ENCODE data around the gene IGFBP2.

The IGFBP2 gene

GRCh38 chr2:216643986-216644659 is 10.9 kb downstream of the IGFBP2 start:
- no peak for DNase-seq

- no peak for DNase-seq
Observed at GRCh38 chr2:216644842-216645635, 11.8 kb downstream of the IGFBP2 start.

- no peak for DNase-seq
Observed at GRCh38 chr2:216645636-216645950, 12.4 kb downstream of the IGFBP2 start.

- no peak for DNase-seq
Observed at GRCh38 chr2:216646116-216646515, 12.9 kb downstream of the IGFBP2 start.

- DNase-seq: no peak
Observed at GRCh38 chr2:216648105-216648504, 14.9 kb downstream of the IGFBP2 start.

GRCh38 chr2:216649574-216649973 is 16.4 kb downstream of the IGFBP2 start:
- no peak for DNase-seq

GRCh38 chr2:216650626-216651257 is 17.5 kb downstream of the IGFBP2 start:
- no peak for DNase-seq

- DNase-seq: no peak
Observed at GRCh38 chr2:216651351-216651881, 18.2 kb downstream of the IGFBP2 start.

- no peak for DNase-seq
Observed at GRCh38 chr2:216652566-216652965, 19.3 kb downstream of the IGFBP2 start.

GRCh38 chr2:216653093-216653799 is 20.0 kb downstream of the IGFBP2 start:
- DNase-seq: no peak

- DNase-seq: no peak
Observed at GRCh38 chr2:216653931-216654365, 20.7 kb downstream of the IGFBP2 start.

GRCh38 chr2:216654528-216655052 is 21.4 kb downstream of the IGFBP2 start:
- no peak for DNase-seq

GRCh38 chr2:216657086-216657855 is 24.1 kb downstream of the IGFBP2 start:
- DNase-seq: no peak

GRCh38 chr2:216657980-216658379 is 24.8 kb downstream of the IGFBP2 start:
- no peak for DNase-seq

- no peak for DNase-seq
Observed at GRCh38 chr2:216658757-216659156, 25.5 kb downstream of the IGFBP2 start.

GRCh38 chr2:216659276-216659675 is 26.1 kb downstream of the IGFBP2 start:
- no peak for DNase-seq

- DNase-seq: no peak
Observed at GRCh38 chr2:216660496-216660895, 27.3 kb downstream of the IGFBP2 start.

- no peak for DNase-seq
Observed at GRCh38 chr2:216661051-216661450, 27.8 kb downstream of the IGFBP2 start.

GRCh38 chr2:216661639-216662375 is 28.6 kb downstream of the IGFBP2 start:
- DNase-seq: no peak

GRCh38 chr2:216663106-216663505 is 29.9 kb downstream of the IGFBP2 start:
- DNase-seq: no peak

- no peak for DNase-seq
Observed at GRCh38 chr2:216663846-216664245, 30.6 kb downstream of the IGFBP2 start.

Measured in NK-92 treated with Interleukin-12 subunit alpha and Interleukin-12 subunit beta, amount 100 ng/mL, for 24 hours (cell line).